Smooth muscle cell (in vitro differentiated cells): ENCODE measurements around the gene TEX52. TPM values are rescaled to one million over a fixed set of nuclear protein-coding genes. Genes with fewer than 3 reads are reported as not detected.

Experiments used
- DNase-seq: peaks from one replicate; lab custom pipeline; 2025; ENCODE audit not compliant: unreplicated experiment; lab: John Stamatoyannopoulos, UW
- H2AFZ ChIP-seq: fragments of 200-600 bp; sonication (generic); 2 replicates; pipeline ENCODE4 v1.6.0; 2016; ENCODE audit warnings: antibody characterized with exemption, low read depth, mild to moderate bottlenecking
- H3F3A ChIP-seq: fragments of 200-600 bp; sonication (generic); 2 replicates; pipeline ENCODE4 v1.6.0; 2017; ENCODE audit warnings: antibody characterized with exemption, low read depth
- H3K27ac ChIP-seq: fragments of 200-600 bp; sonication (generic); 2 replicates; pipeline ENCODE4 v1.5.1; 2016; ENCODE audit warnings: low read depth, mild to moderate bottlenecking
- H3K27me3 ChIP-seq: fragments of 200-600 bp; sonication (generic); 2 replicates; pipeline ENCODE4 v1.6.1; 2016; ENCODE audit warnings: low read depth, mild to moderate bottlenecking
- H3K36me3 ChIP-seq: fragments of 200-600 bp; sonication (generic); 2 replicates; pipeline ENCODE4 v1.5.1; 2016; ENCODE audit warnings: low read depth
- H3K4me1 ChIP-seq: fragments of 200-600 bp; sonication (generic); 2 replicates; pipeline ENCODE4 v1.5.1; 2016; ENCODE audit warnings: low read depth
- H3K4me2 ChIP-seq: fragments of 200-600 bp; sonication (generic); 2 replicates; pipeline ENCODE4 v1.6.0; 2016; ENCODE audit warnings: mild to moderate bottlenecking
- H3K4me3 ChIP-seq: fragments of 200-600 bp; sonication (generic); 2 replicates; pipeline ENCODE4 v1.5.1; 2016; ENCODE audit warnings: mild to moderate bottlenecking
- H3K79me2 ChIP-seq: fragments of 200-600 bp; sonication (generic); 2 replicates; pipeline ENCODE4 v1.6.0; 2016; ENCODE audit warnings: low read depth, mild to moderate bottlenecking
- H3K9ac ChIP-seq: fragments of 200-600 bp; sonication (generic); 2 replicates; pipeline ENCODE4 v1.6.0; 2016; ENCODE audit warnings: low read depth
- H3K9me3 ChIP-seq: fragments of 200-600 bp; sonication (generic); replicated peaks from 2 replicates; pipeline ENCODE4 v1.5.1; 2016; ENCODE audit warnings: low read depth
- H4K20me1 ChIP-seq: fragments of 200-600 bp; sonication (generic); 2 replicates; pipeline ENCODE4 v1.6.0; 2016; ENCODE audit warnings: low read depth
- CTCF ChIP-seq: fragments of 200-600 bp; sonication (generic); IDR thresholded peaks from 2 replicates; pipeline ENCODE4 v1.5.1; 2017; ENCODE audit warnings: borderline replicate concordance, mild to moderate bottlenecking, antibody characterized with exemption; ENCODE audit not compliant: insufficient read depth, poor library complexity, severe bottlenecking
- WGBS: methylation state at CpG from one replicate; pipeline ENCODE4 v1.1.7; 2016; ENCODE audit warnings: low lambda C conversion rate; 5-methylcytosine and 5-hydroxymethylcytosine counted together
- polyA plus RNA-seq: library from polyadenylated mRNA; unstranded; fragments of >200 nt; fragmentation: Nextera tagmentation; extraction: Ambion mirVana; gene quantifications from 2 replicates; pipeline ENCODE4 v1.2.1, GENCODE V29; 2016
- total RNA-seq: library from RNA; depleted of rRNA; stranded (reverse); fragments of >200 nt; gene quantifications from 2 replicates; pipeline ENCODE4 v1.2.3, GENCODE V29; 2014

The TEX52 gene
- total and polyA plus RNA-seq, 2 experiments from 2014 or later: 0.14 TPM; not detected in 1

DNA sequence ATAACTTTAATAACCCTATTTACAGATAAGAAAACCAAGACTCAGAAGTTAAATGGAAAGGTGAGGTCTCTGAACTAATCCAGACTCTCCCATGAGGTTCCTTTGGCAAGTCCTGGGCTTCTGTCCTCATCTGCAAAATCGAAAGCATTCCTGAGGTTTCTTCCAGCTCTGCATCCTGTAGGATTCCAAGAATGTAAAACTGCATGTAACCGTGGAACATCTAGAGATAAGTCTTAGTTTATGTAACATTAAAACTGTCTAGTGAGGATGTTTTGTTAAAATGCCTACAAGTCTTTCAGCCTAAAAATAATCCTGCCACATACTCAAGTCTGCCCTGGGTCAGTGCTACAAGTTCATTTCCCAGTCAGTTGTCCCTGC is 51.7 kb downstream of the TEX52 start:
- 43% methylated on average over 2 of the region's 2 CpGs for WGBS

GRCh38 chr12:2804393-2805142 is 52.3 kb downstream of the TEX52 start:
- Histone ChIP-seq H3K36me3 (peaks cover 12% of the 10 kb centered on the region), H3K27ac (peak overlapping the region; percentile 48), H3K4me2 (peak overlapping the region; percentile 58), H2AFZ (no peak overlapping the region), H3K9me3 (no peaks in the 10 kb centered on the region), H3K4me1 (peaks cover 3% of the 10 kb centered on the region), H3K9ac (no peak overlapping the region), H3K4me3 (no peak overlapping the region), H3K79me2 (no peaks in the 10 kb centered on the region), H3F3A (peaks cover 40% of the 10 kb centered on the region), H4K20me1 (peaks cover 8% of the 10 kb centered on the region), H3K27me3 (no peaks in the 10 kb centered on the region)
- WGBS: 63% methylated on average over 5 of the region's 5 CpGs
- peak; percentile 31 for DNase-seq
- no peak for TF ChIP-seq CTCF

More for the DNA sequence above, 51.7 kb downstream of the TEX52 start:
- Histone ChIP-seq H3K36me3 (peaks cover 12% of the 10 kb centered on the region), H3K27ac (peak overlapping the region; percentile 48), H3K9ac (no peak overlapping the region), H2AFZ (no peak overlapping the region), H3K9me3 (no peaks in the 10 kb centered on the region), H3F3A (peaks cover 40% of the 10 kb centered on the region), H3K27me3 (no peaks in the 10 kb centered on the region), H4K20me1 (peaks cover 8% of the 10 kb centered on the region), H3K4me1 (peaks cover 3% of the 10 kb centered on the region), H3K79me2 (no peaks in the 10 kb centered on the region), H3K4me2 (peak overlapping the region; percentile 58), H3K4me3 (no peak overlapping the region)
- TF ChIP-seq CTCF: no peak
- no peak for DNase-seq

DNA sequence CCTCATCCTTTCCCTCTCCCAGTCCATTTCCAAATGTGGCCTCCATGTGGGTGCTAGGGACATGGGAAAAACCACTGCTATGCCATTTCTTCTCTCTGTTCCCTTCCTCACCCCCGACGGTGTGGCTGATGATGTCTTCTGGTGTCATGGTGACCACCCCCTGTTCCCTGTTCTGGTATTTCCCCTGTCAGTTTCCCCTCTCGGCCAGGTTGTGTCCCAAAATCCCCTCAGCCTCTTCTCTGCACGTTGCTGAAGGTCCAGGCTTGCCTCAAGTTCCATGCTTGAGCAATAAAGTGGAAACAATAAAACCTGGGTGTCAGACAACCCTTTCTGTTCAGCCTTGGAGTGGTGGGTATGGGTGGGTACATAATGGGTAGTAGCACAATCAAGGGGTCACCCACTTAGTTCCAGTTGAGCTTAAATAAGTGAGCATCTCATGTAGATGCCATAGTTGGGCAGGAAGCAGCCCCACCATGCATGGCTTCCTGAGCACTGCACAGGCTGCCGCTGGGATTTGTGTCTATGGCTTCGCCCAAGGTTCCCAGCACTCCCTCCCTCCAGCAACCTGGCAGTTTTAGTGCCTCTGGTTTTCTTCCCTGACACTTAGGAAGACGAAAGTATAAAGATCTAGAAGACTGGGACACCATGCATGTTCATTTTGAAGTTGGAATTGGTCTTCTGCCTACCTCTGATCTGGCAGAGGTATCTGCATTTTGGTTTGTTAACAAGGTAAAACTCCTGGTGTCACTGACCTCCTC is 53.0 kb downstream of the TEX52 start:
- Histone ChIP-seq H3F3A (peaks cover 40% of the 10 kb centered on the region), H4K20me1 (peaks cover 8% of the 10 kb centered on the region), H3K27ac (peak overlapping the region; percentile 48), H3K9me3 (no peaks in the 10 kb centered on the region), H3K27me3 (no peaks in the 10 kb centered on the region), H3K36me3 (peaks cover 12% of the 10 kb centered on the region), H3K4me3 (no peak overlapping the region), H2AFZ (no peak overlapping the region), H3K79me2 (no peaks in the 10 kb centered on the region), H3K4me2 (peak overlapping the region; percentile 50), H3K4me1 (peaks cover 3% of the 10 kb centered on the region), H3K9ac (no peak overlapping the region)
- no peak for DNase-seq
- WGBS: 90% methylated on average over 7 of the region's 7 CpGs
- no peak for TF ChIP-seq CTCF
